GM19397 (cell line): ENCODE results near the gene EPB41.
A peak's percentile ranks its signal among the peaks of the same experiment; 100 is the strongest.
"Not testable (repeated sequence)": the region's sequence is repeated elsewhere in the genome, so short reads cannot be mapped to it uniquely, and the experiment has no call there.

Experiments
- ATAC-seq: cut with Tn5 transposase; IDR thresholded peaks from one replicate; pipeline ENCODE4 v1.9.1; 2021; ENCODE audit warnings: mild to moderate bottlenecking, moderate library complexity; ENCODE audit not compliant: unreplicated experiment

The EPB41 gene

GRCh38 chr1:28914228-28915030 is at the start of gene EPB41:
Gene EPB41, plus strand, starts transcription at chr1:28914569. Its CDS starts 72,869 bp downstream, at chr1:28987438.
- peak; percentile 89 for ATAC-seq

GRCh38 chr1:28864695-28865094 is 49.7 kb upstream of the EPB41 start:
- no peak for ATAC-seq

- no peak for ATAC-seq
Observed at GRCh38 chr1:28865997-28866650, 48.2 kb upstream of the EPB41 start.

- no peak for ATAC-seq
Observed at GRCh38 chr1:28867850-28868249, 46.5 kb upstream of the EPB41 start.

- ATAC-seq, result no peak
Observed at GRCh38 chr1:28869952-28870351, 44.4 kb upstream of the EPB41 start.

- no peak for ATAC-seq
Observed at GRCh38 chr1:28871631-28872401, 42.6 kb upstream of the EPB41 start.

GRCh38 chr1:28875134-28875533 is 39.2 kb upstream of the EPB41 start:
- not testable (repeated sequence) for ATAC-seq

- ATAC-seq, result no peak
Observed at GRCh38 chr1:28877132-28877781, 37.1 kb upstream of the EPB41 start.

GRCh38 chr1:28878796-28879195 is 35.6 kb upstream of the EPB41 start:
- no peak for ATAC-seq

- no peak for ATAC-seq
Observed at GRCh38 chr1:28882009-28882628, 32.2 kb upstream of the EPB41 start.

GRCh38 chr1:28883242-28883616 is 31.1 kb upstream of the EPB41 start:
- ATAC-seq, result no peak

- ATAC-seq, result no peak
Observed at GRCh38 chr1:28885472-28885877, 28.9 kb upstream of the EPB41 start.

GRCh38 chr1:28885977-28886730 is 28.2 kb upstream of the EPB41 start:
- ATAC-seq, result no peak

GRCh38 chr1:28886731-28887418 is 27.5 kb upstream of the EPB41 start:
- ATAC-seq, result peak; percentile 70

GRCh38 chr1:28887419-28887834 is 26.9 kb upstream of the EPB41 start:
- ATAC-seq, result peak; percentile 6

- ATAC-seq, result no peak
Observed at GRCh38 chr1:28887835-28888682, 26.3 kb upstream of the EPB41 start.

- no peak for ATAC-seq
Observed at GRCh38 chr1:28888915-28889314, 25.5 kb upstream of the EPB41 start.

GRCh38 chr1:28889357-28889756 is 25.0 kb upstream of the EPB41 start:
- ATAC-seq, result no peak
